HG03354 (cell line): ENCODE data around the gene ACTR8.
"Not testable (repeated sequence)": the region's sequence is repeated elsewhere in the genome, so short reads cannot be mapped to it uniquely, and the experiment has no call there.

Source experiments
- ATAC-seq: cut with Tn5 transposase; IDR thresholded peaks from one replicate; pipeline ENCODE4 v1.9.1; 2021; ENCODE audit warnings: mild to moderate bottlenecking; ENCODE audit not compliant: unreplicated experiment, poor library complexity, severe bottlenecking

Gene ACTR8

DNA sequence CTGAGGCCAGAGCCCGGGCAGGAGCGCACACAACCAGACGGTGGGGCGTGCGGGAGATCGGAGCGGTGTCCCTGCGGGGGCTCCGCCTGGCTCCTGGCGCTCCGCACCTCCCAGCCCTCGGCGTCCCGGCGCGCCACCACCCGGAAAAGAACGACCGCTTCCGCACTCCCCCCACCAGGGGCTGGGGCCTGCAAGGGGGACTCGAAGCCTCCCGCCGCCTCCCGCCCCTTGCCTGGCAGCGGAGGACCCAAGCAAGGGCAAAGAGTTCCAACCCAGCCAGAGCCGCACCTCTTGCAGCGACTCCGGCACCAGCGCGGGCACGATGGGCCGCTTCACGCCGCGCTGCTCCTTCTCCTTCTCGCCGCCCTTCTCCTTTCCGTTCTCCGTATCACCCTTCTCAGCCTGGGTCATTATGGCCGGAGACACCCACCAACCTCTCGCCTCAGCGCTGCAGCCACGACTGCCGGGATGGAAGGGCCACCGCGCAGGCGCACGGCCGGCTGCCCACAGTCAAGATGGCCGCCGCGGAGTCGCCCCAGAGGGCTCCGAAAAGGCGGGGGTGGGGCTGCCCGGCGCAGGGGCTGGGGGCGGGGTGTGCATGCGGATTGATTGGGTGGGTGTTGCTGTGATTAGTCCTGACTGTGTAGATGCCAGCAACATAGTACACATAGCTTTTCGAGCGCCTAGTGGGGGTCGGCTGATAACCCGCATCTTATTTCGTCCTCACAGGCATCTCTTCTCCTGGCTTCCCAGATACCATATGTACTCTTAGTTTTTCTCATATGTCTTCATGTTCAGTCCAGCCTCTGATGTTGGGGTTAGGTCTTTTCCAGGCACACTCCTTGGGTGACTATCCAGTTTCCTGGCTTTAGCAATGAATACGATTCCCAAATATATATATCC lies at the start of gene ACTR8:
Gene ACTR8 (minus strand): TSS at position 462 of the 903 bp plus-strand sequence. CDS start 51 bp downstream, at position 411.
- ATAC-seq = peak; percentile 82

DNA sequence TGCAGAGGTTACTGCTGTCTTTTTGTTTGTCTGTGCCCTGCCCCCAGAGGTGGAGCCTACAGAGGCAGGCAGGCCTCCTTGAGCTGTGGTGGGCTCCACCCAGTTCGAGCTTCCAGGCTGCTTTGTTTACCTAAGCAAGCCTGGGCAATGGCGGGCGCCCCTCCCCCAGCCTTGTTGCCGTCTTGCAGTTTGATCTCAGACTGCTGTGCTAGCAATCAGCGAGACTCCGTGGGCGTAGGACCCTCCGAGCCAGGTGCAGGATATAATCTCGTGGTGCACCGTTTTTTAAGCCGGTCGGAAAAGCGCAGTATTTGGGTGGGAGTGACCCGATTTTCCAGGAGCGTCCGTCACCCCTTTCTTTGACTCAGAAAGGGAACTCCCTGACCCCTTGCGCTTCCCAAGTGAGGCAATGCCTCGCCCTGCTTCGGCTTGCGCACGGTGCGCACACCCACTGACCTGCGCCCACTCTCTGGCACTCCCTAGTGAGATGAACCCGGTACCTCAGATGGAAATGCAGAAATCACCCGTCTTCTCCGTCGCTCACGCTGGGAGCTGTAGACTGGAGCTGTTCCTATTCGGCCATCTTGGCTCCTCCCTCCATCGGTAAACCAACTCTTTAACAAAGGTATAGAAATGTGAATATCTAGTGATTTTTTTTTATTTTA lies 45.4 kb upstream of the ACTR8 start:
- not testable (repeated sequence) for ATAC-seq

DNA sequence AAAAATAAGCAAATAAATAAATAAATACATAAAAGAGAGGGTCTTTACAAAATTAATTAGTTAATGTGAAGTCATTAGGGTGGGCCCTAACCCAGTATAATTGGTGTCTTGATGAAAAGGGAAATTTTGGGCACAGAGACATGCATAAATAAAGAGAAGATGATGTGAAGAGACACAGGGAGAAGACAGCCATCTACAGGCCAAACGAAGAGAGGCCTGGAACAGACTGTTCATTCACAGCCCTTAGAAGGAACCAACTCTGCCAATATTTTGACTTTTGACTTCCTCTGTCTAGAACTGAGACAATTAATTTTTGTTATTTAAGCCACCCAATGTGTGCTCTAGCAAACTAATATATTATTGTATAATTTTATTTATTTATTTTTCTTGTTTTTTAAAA lies 39.3 kb upstream of the ACTR8 start:
- ATAC-seq = no peak

DNA sequence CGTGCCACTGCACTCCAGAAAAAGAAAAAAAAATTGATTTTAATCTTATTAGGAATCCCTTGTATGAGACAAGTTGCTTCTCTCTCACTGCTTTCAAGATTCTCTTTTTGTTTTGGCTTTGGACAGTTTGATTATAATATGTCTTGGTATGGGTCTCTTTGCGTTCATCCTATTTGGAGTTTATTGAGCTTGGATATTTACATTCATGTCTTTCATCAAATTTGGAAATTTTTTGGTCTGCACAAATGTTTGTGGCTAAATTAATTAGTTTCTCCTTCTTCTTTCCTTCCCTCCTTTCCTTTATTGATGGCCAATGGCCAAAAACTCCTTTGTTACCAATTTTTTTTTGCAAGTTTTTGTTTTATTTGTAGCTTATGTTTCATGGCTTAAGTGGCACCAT lies 37.8 kb upstream of the ACTR8 start:
- ATAC-seq = no peak

DNA sequence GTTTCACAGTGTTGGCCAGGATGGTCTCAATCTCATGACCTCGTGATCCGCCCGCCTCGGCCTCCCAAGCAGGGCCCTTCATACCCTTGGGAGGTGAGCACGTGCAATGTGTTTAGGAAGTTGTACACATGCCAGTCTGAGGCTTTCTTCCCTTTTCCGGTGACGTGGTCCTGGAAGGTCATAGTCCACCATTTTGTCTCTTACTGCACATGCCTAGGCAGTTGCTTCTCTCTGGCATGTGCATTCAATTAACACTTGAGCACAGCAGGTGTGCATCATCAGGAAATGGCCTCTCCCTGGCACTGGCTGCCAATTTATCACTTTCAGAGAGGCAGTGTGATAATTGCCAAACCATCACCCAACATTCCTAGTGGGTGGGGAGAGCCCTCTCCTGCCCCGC lies 31.4 kb upstream of the ACTR8 start:
- ATAC-seq = no peak

- ATAC-seq = no peak
Measured at GRCh38 chr3:53902711-53903110, 20.8 kb upstream of the ACTR8 start.

- no peak for ATAC-seq
Measured at GRCh38 chr3:53902067-53902466, 20.1 kb upstream of the ACTR8 start.

DNA sequence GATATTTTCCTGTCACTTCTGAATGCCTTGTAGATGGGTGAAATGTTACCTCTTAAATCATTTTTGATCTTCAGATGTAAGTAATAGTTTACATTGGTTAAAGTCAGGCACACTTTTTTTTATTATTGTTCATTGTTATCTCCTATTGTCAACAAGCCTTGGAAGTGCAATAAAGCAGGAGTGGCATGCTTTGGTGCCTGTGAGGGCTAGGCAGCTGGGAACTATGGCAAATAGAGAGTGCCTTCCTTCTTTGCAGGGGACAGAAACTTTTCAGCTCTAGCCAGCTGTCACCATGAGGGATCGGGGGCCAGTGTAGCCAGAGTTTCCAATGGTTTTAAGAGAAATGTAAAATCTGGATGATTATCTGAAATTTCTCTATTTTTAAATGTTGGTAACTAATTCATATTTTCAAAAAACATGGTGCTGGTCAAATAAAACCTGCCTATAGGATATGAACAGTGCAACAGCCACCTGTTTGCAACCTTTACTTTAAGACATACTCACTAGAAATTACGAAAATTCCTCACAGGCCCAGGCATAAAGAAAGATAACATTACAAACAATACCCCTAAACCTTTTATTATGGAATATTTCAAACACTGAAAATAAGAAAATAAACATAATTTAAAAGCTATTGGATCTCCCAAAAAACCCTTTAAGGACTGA lies 18.8 kb upstream of the ACTR8 start:
- no peak for ATAC-seq

DNA sequence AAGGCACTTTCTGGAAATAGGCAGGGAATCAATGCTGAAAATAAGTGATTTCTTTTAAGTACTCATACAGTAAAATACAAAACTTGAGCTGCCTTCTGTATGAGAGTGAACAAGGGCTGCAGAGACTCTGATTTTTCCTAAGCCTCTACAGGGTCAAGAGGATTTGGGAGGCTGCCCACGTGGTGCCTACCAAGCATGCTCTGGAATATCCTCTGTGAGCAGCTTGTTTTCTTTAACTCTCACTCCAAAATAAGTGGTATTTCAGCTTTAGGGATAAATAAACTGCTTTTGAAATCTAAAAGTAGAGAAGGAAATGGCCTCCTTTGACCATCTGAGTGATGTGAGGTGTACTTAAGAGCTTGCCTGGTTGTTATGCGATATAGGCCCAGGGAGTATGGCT lies 17.8 kb upstream of the ACTR8 start:
- ATAC-seq = no peak

DNA sequence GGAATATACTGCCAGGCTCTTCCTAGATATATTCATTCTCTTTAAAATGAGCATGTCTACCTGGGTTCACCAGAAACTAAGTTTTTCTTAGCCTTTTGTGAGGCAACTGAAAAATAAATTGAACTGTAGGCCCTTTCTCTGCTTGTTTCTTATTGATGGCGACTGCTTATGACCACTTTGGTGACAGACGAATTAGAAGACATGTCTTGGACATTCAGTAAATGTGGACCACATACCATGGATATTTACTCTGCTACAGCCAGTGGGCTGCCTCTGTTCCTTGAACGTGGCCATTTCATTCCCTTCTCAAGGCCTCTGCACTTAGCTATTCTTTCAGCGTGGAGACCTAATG lies 10.3 kb upstream of the ACTR8 start:
- no peak for ATAC-seq

DNA sequence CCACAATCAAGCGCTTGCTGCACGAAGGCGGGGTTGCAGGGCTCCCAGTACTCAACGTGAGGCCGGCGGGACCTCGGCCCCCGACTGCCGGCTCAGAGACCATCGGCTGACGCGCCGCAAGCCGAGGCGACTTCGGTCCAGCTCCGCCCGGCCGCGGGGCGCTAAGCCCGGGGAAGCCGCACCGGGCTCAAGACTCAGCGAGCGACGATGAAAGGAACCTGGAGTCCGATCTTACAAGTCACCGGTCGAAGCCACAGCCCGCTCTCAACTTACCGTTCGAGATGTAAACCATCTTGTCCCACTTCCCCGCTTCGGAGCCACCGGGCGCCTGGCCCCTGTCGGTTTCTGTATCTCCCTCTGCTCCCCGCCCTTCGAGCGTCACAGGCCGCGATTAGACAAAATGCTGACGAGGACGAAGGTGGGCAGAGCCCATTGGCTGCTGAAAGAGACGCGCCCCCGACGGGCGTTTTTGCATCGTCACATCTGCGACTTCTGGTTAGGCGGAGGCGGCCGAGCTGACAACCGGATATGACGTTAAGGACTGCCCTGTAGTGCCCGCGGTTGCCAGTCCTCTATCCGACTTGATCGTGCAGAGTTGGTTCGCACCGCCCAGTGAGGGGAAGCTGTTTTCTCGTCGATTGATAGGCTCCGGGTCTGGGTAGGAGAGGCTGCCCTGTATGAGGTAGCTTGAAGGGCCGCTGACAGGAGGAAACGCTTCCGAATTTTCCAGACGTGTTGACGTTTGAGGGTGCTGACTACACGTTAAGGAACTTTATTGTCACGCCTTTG lies 9.7 kb upstream of the ACTR8 start, which contains the start of gene SELENOK:
Gene SELENOK (minus strand): TSS at position 363 of the 789 bp plus-strand sequence.
- peak; percentile 96 for ATAC-seq

DNA sequence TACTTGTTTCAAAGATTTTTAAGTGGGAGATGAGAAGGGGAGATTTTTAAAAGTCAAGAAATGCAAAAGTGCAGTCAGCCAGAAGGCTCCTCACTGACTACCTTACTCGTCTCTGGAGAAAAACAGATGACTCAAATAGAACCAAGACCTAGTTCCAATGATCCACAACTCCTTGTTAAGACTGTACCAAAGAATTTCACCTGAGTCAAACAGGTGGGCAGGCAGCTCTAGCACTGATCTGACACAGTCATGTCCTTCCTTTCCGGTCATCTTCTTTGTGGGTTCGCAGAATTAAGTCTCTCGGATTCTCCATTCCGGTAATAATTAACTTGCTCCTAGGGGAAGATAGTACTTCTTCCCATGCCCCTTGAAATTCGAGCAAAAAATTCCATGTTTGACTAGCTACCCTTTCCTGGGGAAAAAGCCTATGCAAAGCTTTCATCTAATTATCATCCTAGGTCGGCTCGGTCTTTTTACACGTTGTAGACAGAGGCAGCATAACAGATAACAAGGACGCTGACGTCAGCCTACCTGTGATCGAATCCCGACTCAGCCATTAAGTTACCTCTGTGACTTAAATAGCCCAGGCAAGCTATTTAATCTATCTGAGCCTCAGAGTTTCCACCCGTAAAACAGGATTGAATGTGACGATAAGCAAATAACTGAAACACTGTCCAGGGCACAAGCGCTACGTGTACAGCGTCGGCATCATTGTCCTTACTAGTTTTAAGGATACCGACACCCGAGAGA lies 8.9 kb upstream of the ACTR8 start:
- peak; percentile 17 for ATAC-seq

DNA sequence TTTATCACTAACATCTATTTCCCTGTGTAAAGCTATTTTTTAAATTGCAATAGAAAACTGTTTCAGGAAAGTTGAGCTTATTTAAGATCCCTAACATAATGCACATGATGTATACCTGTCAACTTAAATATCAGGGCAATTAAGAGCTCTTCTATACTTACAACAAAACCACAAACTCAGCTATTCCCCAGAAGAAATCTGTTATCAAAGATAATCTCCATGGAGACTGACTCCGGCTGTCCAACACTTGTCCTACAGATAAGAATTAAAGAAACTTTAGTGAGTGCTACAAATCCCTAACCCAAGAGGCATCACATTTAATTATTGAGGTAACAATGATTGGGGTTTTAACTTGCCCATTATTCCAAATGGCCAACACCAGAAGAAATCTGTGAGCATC lies 6.3 kb upstream of the ACTR8 start:
- no peak for ATAC-seq

DNA sequence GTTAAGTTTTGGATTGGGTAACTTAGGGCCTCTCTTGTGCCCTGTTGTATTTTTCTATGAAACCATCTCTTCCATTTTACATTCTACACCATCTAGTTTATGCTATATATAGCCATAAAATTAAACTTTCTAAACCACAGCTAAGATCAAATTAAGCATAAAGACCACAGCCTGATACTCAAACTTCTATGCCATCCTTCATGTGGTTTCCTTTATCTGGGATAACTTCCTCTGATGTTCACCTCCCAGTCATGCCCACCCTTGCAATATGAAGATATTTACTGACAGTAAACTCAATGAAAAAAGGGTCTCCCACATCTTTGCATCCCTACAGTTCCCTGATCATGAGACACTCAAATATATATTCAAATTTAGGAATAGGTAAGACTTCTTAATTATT lies 5.5 kb upstream of the ACTR8 start:
- no peak for ATAC-seq

- no peak for ATAC-seq
Measured at GRCh38 chr3:53885239-53885638, 3.3 kb upstream of the ACTR8 start.

DNA sequence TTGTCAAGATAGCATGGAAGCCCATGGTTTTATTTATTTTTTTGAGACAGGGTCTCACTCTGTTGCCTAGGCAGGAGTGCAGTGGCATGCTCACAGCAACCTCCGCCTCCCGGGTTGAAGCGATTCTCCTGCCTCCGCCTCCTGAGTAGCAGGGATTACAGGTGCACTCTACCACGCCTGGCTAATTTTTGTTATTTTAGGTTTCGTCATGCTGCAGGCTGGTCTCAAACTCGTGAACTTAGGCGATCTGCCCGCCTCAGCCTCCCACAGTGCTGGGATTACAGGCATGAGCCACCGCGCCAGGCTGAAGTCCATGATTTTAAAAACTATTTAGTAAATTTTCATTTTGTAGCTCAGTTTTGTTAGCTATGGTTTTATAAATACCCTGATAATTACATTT lies 2.7 kb upstream of the ACTR8 start:
- no peak for ATAC-seq

- no peak for ATAC-seq
Measured at GRCh38 chr3:53883008-53883407, 1.1 kb upstream of the ACTR8 start.

- no peak for ATAC-seq
Measured at GRCh38 chr3:53880396-53881345, 1.3 kb downstream of the ACTR8 start.
